Esophagus muscularis mucosa (tissue), 4 donors: ENCODE measurements around the gene IMP4.

Experiments
- CTCF ChIP-seq, 3 experiments: fragments of 200-600 bp in 2 of 3; fragments of 450-650 bp in 1 of 3; sonication (generic) in 2 of 3; IDR thresholded peaks; one replicate each; pipeline ENCODE4 v1.5.1; 2017 to 2019; ENCODE audit warnings: antibody characterized with exemption in 3 of 3, mild to moderate bottlenecking in 2 of 3, moderate library complexity in 1 of 3
- EP300 ChIP-seq: sonication (generic); formaldehyde crosslinking; IDR thresholded peaks from one replicate; pipeline ENCODE4 v1.6.1; 2017; ENCODE audit warnings: antibody characterized with exemption
- POLR2A ChIP-seq: fragments of 450-650 bp; IDR thresholded peaks from one replicate; pipeline ENCODE4 v1.6.1; 2017; ENCODE audit warnings: antibody characterized with exemption, moderate library complexity, mild to moderate bottlenecking, low read depth

- no peak for TF ChIP-seq POLR2A
- no peak for TF ChIP-seq CTCF (IDR thresholded peaks at IDR 0.05)
- TF ChIP-seq EP300 = no peak
These were observed 16.0 kb downstream of the IMP4 start for GRCh38 chr2:130358420-130359350.
